Smooth muscle cell (in vitro differentiated cells): ENCODE results near the gene ASB5. TPM values are rescaled to one million over a fixed set of nuclear protein-coding genes. Genes with fewer than 3 reads are reported as not detected.

Experiments used
- DNase-seq: peaks from one replicate; lab custom pipeline; 2025; ENCODE audit not compliant: unreplicated experiment; lab: John Stamatoyannopoulos, UW
- H2AFZ ChIP-seq: fragments of 200-600 bp; sonication (generic); 2 replicates; pipeline ENCODE4 v1.6.0; 2016; ENCODE audit warnings: antibody characterized with exemption, low read depth, mild to moderate bottlenecking
- H3F3A ChIP-seq: fragments of 200-600 bp; sonication (generic); 2 replicates; pipeline ENCODE4 v1.6.0; 2017; ENCODE audit warnings: antibody characterized with exemption, low read depth
- H3K27ac ChIP-seq: fragments of 200-600 bp; sonication (generic); 2 replicates; pipeline ENCODE4 v1.5.1; 2016; ENCODE audit warnings: low read depth, mild to moderate bottlenecking
- H3K27me3 ChIP-seq: fragments of 200-600 bp; sonication (generic); 2 replicates; pipeline ENCODE4 v1.6.1; 2016; ENCODE audit warnings: low read depth, mild to moderate bottlenecking
- H3K36me3 ChIP-seq: fragments of 200-600 bp; sonication (generic); 2 replicates; pipeline ENCODE4 v1.5.1; 2016; ENCODE audit warnings: low read depth
- H3K4me1 ChIP-seq: fragments of 200-600 bp; sonication (generic); 2 replicates; pipeline ENCODE4 v1.5.1; 2016; ENCODE audit warnings: low read depth
- H3K4me2 ChIP-seq: fragments of 200-600 bp; sonication (generic); 2 replicates; pipeline ENCODE4 v1.6.0; 2016; ENCODE audit warnings: mild to moderate bottlenecking
- H3K4me3 ChIP-seq: fragments of 200-600 bp; sonication (generic); 2 replicates; pipeline ENCODE4 v1.5.1; 2016; ENCODE audit warnings: mild to moderate bottlenecking
- H3K79me2 ChIP-seq: fragments of 200-600 bp; sonication (generic); 2 replicates; pipeline ENCODE4 v1.6.0; 2016; ENCODE audit warnings: low read depth, mild to moderate bottlenecking
- H3K9ac ChIP-seq: fragments of 200-600 bp; sonication (generic); 2 replicates; pipeline ENCODE4 v1.6.0; 2016; ENCODE audit warnings: low read depth
- H3K9me3 ChIP-seq: fragments of 200-600 bp; sonication (generic); replicated peaks from 2 replicates; pipeline ENCODE4 v1.5.1; 2016; ENCODE audit warnings: low read depth
- H4K20me1 ChIP-seq: fragments of 200-600 bp; sonication (generic); 2 replicates; pipeline ENCODE4 v1.6.0; 2016; ENCODE audit warnings: low read depth
- WGBS: methylation state at CpG from one replicate; pipeline ENCODE4 v1.1.7; 2016; ENCODE audit warnings: low lambda C conversion rate; 5-methylcytosine and 5-hydroxymethylcytosine counted together
- polyA plus RNA-seq: library from polyadenylated mRNA; unstranded; fragments of >200 nt; fragmentation: Nextera tagmentation; extraction: Ambion mirVana; gene quantifications from 2 replicates; pipeline ENCODE4 v1.2.1, GENCODE V29; 2016
- total RNA-seq: library from RNA; depleted of rRNA; stranded (reverse); fragments of >200 nt; gene quantifications from 2 replicates; pipeline ENCODE4 v1.2.3, GENCODE V29; 2014
- TF ChIP-seq, protein P1 (sequence below): fragments of 200-600 bp; sonication (generic); IDR thresholded peaks from 2 replicates; pipeline ENCODE4 v1.5.1; 2017; ENCODE audit warnings: borderline replicate concordance, mild to moderate bottlenecking, antibody characterized with exemption; ENCODE audit not compliant: insufficient read depth, poor library complexity, severe bottlenecking

Gene ASB5
- total and polyA plus RNA-seq, 2 experiments from 2014 or later, result 0.18 TPM; not detected in 1

DNA sequence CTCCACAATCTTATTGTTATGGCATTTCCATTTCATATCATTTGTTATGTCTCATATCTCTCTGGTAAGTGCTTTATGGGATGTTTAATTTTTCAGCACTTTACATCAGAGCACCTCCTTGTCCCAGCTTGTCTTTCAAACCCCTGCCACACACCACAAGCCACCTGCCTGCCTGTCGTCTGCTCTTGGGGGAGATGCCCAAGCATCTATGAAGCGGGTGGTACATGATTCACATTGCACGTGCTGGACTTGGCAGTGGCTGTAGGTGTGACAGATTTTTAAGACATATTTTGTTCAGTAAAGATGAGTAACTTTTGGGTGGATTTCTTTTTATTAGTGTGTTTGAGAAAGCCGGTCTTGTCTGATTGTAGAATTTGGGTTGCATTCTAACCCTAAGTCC lies 59.5 kb downstream of the ASB5 start:
- Histone ChIP-seq H3K4me2 (no peak overlapping the region), H3K27me3 (no peaks in the 10 kb centered on the region), H3K4me1 (no peaks in the 10 kb centered on the region), H3K27ac (no peak overlapping the region), H3K36me3 (no peaks in the 10 kb centered on the region), H3K4me3 (no peak overlapping the region), H3K9me3 (no peaks in the 10 kb centered on the region), H3K9ac (no peak overlapping the region), H2AFZ (no peak overlapping the region), H3K79me2 (no peaks in the 10 kb centered on the region), H3F3A (peaks cover 5% of the 10 kb centered on the region), H4K20me1 (no peaks in the 10 kb centered on the region)
- no peak for DNase-seq
- TF ChIP-seq, protein P1, sequence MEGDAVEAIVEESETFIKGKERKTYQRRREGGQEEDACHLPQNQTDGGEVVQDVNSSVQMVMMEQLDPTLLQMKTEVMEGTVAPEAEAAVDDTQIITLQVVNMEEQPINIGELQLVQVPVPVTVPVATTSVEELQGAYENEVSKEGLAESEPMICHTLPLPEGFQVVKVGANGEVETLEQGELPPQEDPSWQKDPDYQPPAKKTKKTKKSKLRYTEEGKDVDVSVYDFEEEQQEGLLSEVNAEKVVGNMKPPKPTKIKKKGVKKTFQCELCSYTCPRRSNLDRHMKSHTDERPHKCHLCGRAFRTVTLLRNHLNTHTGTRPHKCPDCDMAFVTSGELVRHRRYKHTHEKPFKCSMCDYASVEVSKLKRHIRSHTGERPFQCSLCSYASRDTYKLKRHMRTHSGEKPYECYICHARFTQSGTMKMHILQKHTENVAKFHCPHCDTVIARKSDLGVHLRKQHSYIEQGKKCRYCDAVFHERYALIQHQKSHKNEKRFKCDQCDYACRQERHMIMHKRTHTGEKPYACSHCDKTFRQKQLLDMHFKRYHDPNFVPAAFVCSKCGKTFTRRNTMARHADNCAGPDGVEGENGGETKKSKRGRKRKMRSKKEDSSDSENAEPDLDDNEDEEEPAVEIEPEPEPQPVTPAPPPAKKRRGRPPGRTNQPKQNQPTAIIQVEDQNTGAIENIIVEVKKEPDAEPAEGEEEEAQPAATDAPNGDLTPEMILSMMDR, result no peak
- WGBS, result 92% methylated on average over 4 of the region's 4 CpGs

DNA sequence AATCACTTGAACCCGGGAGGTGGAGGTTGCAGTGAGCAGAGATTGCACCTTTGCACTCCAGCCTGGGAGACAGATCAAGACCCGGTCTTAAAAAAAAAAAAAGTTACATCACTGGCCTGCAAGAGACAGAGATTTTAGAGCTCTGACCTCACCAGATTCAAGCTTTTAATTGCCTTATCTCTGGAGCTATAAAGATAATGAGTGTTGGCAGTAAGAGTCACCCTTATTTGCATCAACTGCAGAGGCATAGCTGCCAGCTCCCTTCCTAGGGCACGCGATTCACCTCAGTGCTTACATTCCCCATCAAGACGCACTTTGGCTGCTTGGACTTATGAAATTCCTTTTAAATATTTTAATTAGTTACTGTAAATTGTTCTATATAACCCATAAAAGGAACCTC lies 61.2 kb downstream of the ASB5 start:
- Histone ChIP-seq H3K4me1 (no peaks in the 10 kb centered on the region), H3K4me2 (no peak overlapping the region), H3K9ac (no peak overlapping the region), H3K9me3 (no peaks in the 10 kb centered on the region), H4K20me1 (no peaks in the 10 kb centered on the region), H3F3A (peaks cover 5% of the 10 kb centered on the region), H3K36me3 (no peaks in the 10 kb centered on the region), H3K27ac (peak overlapping the region; percentile 24), H3K79me2 (no peaks in the 10 kb centered on the region), H3K4me3 (no peak overlapping the region), H3K27me3 (no peaks in the 10 kb centered on the region), H2AFZ (no peak overlapping the region)
- 16% methylated on average over 5 of the region's 5 CpGs for WGBS
- TF ChIP-seq, protein P1, result no peak
- no peak for DNase-seq

DNA sequence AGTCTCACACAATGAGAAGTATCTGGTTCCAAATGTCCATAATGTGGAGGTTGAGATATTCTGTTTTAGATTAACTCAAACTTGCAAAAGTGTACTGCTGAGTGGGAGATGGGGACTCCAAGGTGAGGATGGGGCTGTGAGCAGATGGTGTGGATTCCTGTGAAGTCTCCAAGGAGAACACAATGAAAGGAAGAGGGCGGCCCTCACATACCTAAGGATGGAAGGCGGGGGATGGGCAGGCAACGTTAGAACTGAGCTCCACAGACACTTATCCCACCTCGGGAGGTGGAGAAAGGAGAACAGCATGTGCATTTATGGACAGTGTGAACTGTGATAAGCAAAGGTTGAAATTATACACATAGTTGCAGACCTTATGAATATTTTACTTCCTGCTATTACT lies 63.7 kb downstream of the ASB5 start:
- H3K79me2 ChIP-seq, result no peaks in the 10 kb centered on the region
- no peak for DNase-seq
- WGBS, result 76% methylated on average over 4 of the region's 4 CpGs
- TF ChIP-seq, protein P1, result no peak
- no peak overlapping the region for H3K4me3 ChIP-seq
- H3K27me3 ChIP-seq, result no peaks in the 10 kb centered on the region
- H3K9me3 ChIP-seq, result no peaks in the 10 kb centered on the region
- H2AFZ ChIP-seq, result no peak overlapping the region
- no peaks in the 10 kb centered on the region for H4K20me1 ChIP-seq
- H3K9ac ChIP-seq, result no peak overlapping the region
- no peaks in the 10 kb centered on the region for H3K36me3 ChIP-seq
- peaks cover 5% of the 10 kb centered on the region for H3F3A ChIP-seq
- no peaks in the 10 kb centered on the region for H3K4me1 ChIP-seq
- H3K27ac ChIP-seq, result no peak overlapping the region
- no peak overlapping the region for H3K4me2 ChIP-seq

DNA sequence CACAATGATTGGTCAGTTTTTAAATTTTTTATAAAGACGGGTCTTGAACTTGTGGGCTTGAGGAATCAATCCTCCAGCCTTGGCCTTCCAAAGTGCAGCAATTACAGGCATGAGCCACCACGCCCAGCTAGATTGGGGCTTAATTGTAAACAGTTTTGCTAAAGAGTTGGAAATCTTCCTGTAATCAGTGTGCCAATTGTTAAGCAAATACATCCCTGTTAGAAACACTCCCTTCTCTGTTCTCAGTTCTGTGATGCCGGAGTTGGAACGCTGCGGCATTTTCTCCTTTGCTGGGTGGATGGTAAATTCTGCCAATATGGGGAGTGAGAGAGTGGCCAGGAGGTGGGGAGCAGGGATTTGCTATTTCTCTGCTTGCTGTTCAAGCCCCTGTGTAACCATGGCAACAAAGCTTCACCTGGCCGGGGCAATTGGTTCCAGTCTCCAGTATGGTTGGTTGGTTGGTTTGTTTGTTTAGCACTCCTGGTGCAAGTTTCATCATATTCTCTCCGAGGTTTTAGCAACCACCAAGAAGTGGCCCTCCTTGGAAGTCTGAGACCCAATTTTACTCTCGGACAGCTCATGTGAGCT lies 70.6 kb downstream of the ASB5 start:
- WGBS, result 95% methylated on average over 8 of the region's 8 CpGs

More for the DNA sequence above, 70.6 kb downstream of the ASB5 start:
- H3K4me1 ChIP-seq, result no peaks in the 10 kb centered on the region
- H4K20me1 ChIP-seq, result no peaks in the 10 kb centered on the region
- no peak overlapping the region for H2AFZ ChIP-seq
- no peaks in the 10 kb centered on the region for H3K79me2 ChIP-seq
- TF ChIP-seq, protein P1, result no peak
- no peaks in the 10 kb centered on the region for H3K9me3 ChIP-seq
- no peak overlapping the region for H3K4me3 ChIP-seq
- no peaks in the 10 kb centered on the region for H3K36me3 ChIP-seq
- no peak overlapping the region for H3K27ac ChIP-seq
- H3K27me3 ChIP-seq, result no peaks in the 10 kb centered on the region
- no peaks in the 10 kb centered on the region for H3F3A ChIP-seq
- no peak overlapping the region for H3K4me2 ChIP-seq
- DNase-seq, result no peak
- H3K9ac ChIP-seq, result no peak overlapping the region
